ENCODE measurements around the gene TDP2.
"Not testable (repeated sequence)": the region's sequence is repeated elsewhere in the genome, so short reads cannot be mapped to it uniquely, and the experiment has no call there.

Gene TDP2

GRCh38 chr6:24644377-24644776, 22.3 kb downstream of the TDP2 start:
- peaks cover 15% of the 10 kb centered on the region for H3K4me1 Mint-ChIP-seq (ENCODE audit: low read depth)
- H3K4me3 Mint-ChIP-seq: no peak overlapping the region
- peaks cover 26% of the 10 kb centered on the region for H3K27me3 Mint-ChIP-seq
- no peak for DNase-seq
- no peaks in the 10 kb centered on the region for H3K36me3 Mint-ChIP-seq (ENCODE audit: low read depth)
- no peaks in the 10 kb centered on the region for H3K9me3 Mint-ChIP-seq
- no peak overlapping the region for H3K27ac Mint-ChIP-seq

DNA sequence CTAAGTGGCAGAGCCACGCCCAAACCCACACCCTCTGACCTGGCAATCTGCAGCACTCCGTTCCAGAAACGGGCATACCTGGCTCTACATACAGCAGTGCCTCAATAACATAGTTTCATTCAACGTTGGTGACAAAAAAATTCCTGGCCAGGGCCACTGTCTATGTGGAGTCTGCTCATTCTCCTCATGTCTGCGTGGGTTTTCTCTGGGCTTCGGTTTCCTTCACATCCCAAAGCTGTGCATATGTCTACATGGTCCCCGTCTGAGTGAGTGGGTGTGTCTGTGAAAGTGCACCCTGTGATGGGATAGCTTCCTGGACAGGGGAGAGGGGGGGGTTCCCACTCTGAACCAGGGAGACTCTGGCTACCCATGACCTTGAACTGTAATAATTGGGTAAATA, 22.8 kb downstream of the TDP2 start:
- Mint-ChIP-seq H3K4me3 (no peak overlapping the region), H3K9me3 (no peaks in the 10 kb centered on the region), H3K4me1 (ENCODE audit: low read depth) (peaks cover 15% of the 10 kb centered on the region), H3K36me3 (ENCODE audit: low read depth) (no peaks in the 10 kb centered on the region), H3K27me3 (peaks cover 26% of the 10 kb centered on the region), H3K27ac (no peak overlapping the region)
- no peak for DNase-seq

GRCh38 chr6:24642061-24642460, 24.6 kb downstream of the TDP2 start:
- DNase-seq: no peak
- no peaks in the 10 kb centered on the region for H3K9me3 Mint-ChIP-seq
- H3K4me3 Mint-ChIP-seq: no peak overlapping the region
- no peaks in the 10 kb centered on the region for H3K36me3 Mint-ChIP-seq (ENCODE audit: low read depth)
- peaks cover 18% of the 10 kb centered on the region for H3K4me1 Mint-ChIP-seq (ENCODE audit: low read depth)
- H3K27ac Mint-ChIP-seq: no peak overlapping the region
- H3K27me3 Mint-ChIP-seq: peaks cover 26% of the 10 kb centered on the region

- H3K4me1 Mint-ChIP-seq (ENCODE audit: low read depth); H3K27ac Mint-ChIP-seq; H3K9me3 Mint-ChIP-seq; DNase-seq; H3K36me3 Mint-ChIP-seq (ENCODE audit: low read depth); H3K4me3 Mint-ChIP-seq: not testable (repeated sequence)
- peaks cover 26% of the 10 kb centered on the region for H3K27me3 Mint-ChIP-seq
Measured at GRCh38 chr6:24640631-24641030, 26.1 kb downstream of the TDP2 start.

DNA sequence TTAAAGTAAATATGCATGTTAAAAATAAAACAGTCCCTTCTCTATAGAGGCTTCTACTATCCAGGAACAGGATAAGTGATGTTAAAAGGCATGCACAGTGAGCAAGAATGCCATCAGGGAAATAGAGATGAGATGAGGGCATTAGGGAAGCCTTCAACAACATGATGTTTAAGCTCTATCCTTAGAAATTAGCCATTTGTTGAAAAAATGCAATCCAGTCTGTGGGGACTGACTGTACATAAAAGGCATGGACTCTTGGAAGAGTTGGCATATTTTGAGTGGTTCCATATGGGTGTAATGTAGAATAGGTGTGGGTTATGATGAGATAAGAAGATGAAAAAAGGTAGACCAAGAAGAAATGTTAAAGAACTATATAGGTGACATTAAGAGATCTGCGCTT, 26.5 kb downstream of the TDP2 start:
- H3K36me3 Mint-ChIP-seq (ENCODE audit: low read depth): no peaks in the 10 kb centered on the region
- H3K9me3 Mint-ChIP-seq: no peaks in the 10 kb centered on the region
- peaks cover 4% of the 10 kb centered on the region for H3K4me1 Mint-ChIP-seq (ENCODE audit: low read depth)
- H3K27ac Mint-ChIP-seq: no peak overlapping the region
- peaks cover 21% of the 10 kb centered on the region for H3K27me3 Mint-ChIP-seq
- no peak overlapping the region for H3K4me3 Mint-ChIP-seq
- no peak for DNase-seq

DNA sequence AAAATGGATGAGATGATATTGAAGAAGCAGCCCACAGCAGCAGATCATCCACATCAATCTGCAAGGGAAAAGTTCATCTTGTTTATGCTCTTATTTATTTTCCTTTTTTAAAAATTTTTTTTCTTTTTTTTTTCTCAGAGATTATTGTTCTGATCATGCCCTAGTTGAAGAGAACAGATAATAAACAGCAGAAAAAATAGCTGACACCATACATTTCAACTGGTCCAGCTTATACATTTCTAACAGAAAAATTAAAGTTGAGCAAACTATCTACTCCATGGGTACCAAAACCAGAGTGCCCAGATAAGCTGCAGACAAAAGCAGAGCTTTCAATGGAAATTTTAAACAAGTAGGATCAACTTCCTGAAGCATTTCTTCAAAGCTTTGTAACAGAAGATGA, 30.0 kb downstream of the TDP2 start:
- DNase-seq: no peak
- peaks cover 3% of the 10 kb centered on the region for H3K4me1 Mint-ChIP-seq (ENCODE audit: low read depth)
- no peak overlapping the region for H3K4me3 Mint-ChIP-seq
- no peaks in the 10 kb centered on the region for H3K9me3 Mint-ChIP-seq
- no peaks in the 10 kb centered on the region for H3K36me3 Mint-ChIP-seq (ENCODE audit: low read depth)
- no peak overlapping the region for H3K27ac Mint-ChIP-seq
- H3K27me3 Mint-ChIP-seq: peaks cover 16% of the 10 kb centered on the region

GRCh38 chr6:24632573-24632972, 34.1 kb downstream of the TDP2 start:
- no peak overlapping the region for H3K4me3 Mint-ChIP-seq

GRCh38 chr6:24631671-24632070, 35.0 kb downstream of the TDP2 start:
- no peaks in the 10 kb centered on the region for H3K4me1 Mint-ChIP-seq (ENCODE audit: low read depth)
- no peak overlapping the region for H3K27ac Mint-ChIP-seq
- peaks cover 10% of the 10 kb centered on the region for H3K27me3 Mint-ChIP-seq
- H3K36me3 Mint-ChIP-seq (ENCODE audit: low read depth): no peaks in the 10 kb centered on the region
- no peak for DNase-seq
- H3K9me3 Mint-ChIP-seq: no peaks in the 10 kb centered on the region
- no peak overlapping the region for H3K4me3 Mint-ChIP-seq

More at GRCh38 chr6:24632573-24632972, 34.1 kb downstream of the TDP2 start:
- H3K36me3 Mint-ChIP-seq (ENCODE audit: low read depth): no peaks in the 10 kb centered on the region
- H3K4me1 Mint-ChIP-seq (ENCODE audit: low read depth): no peaks in the 10 kb centered on the region
- DNase-seq: no peak
- H3K27ac Mint-ChIP-seq: no peak overlapping the region
- no peaks in the 10 kb centered on the region for H3K9me3 Mint-ChIP-seq
- H3K27me3 Mint-ChIP-seq: peaks cover 13% of the 10 kb centered on the region

- Mint-ChIP-seq H3K9me3 (no peaks in the 10 kb centered on the region), H3K4me1 (ENCODE audit: low read depth) (no peaks in the 10 kb centered on the region), H3K27ac (no peak overlapping the region), H3K36me3 (ENCODE audit: low read depth) (no peaks in the 10 kb centered on the region), H3K27me3 (peaks cover 10% of the 10 kb centered on the region), H3K4me3 (no peak overlapping the region)
- DNase-seq: no peak
Measured at GRCh38 chr6:24630856-24631505, 35.7 kb downstream of the TDP2 start.

DNA sequence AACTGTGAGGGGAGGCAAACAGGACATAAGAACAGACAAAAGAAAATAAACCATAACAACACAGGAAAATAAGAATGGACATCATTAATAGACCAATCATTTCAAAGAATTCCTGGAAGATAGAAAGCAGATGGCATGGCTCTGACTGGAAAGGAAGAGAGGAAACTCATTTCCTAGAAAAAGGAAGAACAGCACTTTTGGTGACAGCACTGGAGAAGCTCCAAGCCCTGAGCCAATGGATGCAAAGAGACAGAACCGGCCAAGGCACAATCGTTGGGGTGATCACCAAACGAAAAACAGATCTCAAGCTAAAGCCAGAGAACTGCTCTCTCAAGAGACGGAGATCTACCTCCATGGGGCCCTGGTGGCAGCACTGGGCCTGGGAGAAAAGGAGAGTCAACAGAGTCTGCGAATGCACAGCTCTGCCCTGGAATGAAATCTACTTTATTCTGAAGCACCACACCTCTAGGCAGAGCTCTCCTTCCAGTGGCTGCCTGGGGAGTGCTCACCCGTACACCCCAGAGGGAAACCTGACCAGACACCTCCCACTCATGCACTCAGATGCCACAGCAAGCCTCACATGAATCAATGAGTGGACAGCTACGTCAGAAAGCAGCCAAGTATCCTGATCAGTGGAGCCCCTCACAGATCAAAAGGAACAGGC, 44.9 kb downstream of the TDP2 start:
- H3K4me1 Mint-ChIP-seq (ENCODE audit: low read depth): no peaks in the 10 kb centered on the region
- DNase-seq: no peak
- H3K27ac Mint-ChIP-seq: no peak overlapping the region
- H3K4me3 Mint-ChIP-seq: no peak overlapping the region
- H3K27me3 Mint-ChIP-seq: no peaks in the 10 kb centered on the region
- H3K9me3 Mint-ChIP-seq: no peaks in the 10 kb centered on the region
- H3K36me3 Mint-ChIP-seq (ENCODE audit: low read depth): no peaks in the 10 kb centered on the region

DNA sequence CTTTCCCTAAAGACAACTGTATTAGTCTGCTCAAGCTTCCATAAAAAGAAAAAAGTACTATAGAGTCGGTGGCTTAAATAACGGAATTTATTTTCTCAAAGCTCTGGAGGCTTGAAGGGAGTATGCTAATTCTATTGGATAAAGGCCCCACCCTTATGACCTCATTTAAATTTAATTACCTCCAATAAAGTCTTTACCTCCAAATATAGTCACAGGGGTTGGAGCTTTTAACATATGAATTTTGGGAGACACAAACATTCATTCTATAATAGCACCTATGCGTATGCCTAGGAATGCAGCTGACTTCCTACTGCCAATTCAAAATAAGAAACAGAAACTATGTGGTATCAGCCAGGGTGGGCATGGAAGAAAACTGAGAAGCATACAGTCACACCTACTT, 46.1 kb downstream of the TDP2 start:
- DNase-seq: no peak
- no peaks in the 10 kb centered on the region for H3K4me1 Mint-ChIP-seq (ENCODE audit: low read depth)
- H3K27me3 Mint-ChIP-seq: no peaks in the 10 kb centered on the region
- no peak overlapping the region for H3K27ac Mint-ChIP-seq
- H3K36me3 Mint-ChIP-seq (ENCODE audit: low read depth): no peaks in the 10 kb centered on the region
- no peaks in the 10 kb centered on the region for H3K9me3 Mint-ChIP-seq
- H3K4me3 Mint-ChIP-seq: no peak overlapping the region

DNA sequence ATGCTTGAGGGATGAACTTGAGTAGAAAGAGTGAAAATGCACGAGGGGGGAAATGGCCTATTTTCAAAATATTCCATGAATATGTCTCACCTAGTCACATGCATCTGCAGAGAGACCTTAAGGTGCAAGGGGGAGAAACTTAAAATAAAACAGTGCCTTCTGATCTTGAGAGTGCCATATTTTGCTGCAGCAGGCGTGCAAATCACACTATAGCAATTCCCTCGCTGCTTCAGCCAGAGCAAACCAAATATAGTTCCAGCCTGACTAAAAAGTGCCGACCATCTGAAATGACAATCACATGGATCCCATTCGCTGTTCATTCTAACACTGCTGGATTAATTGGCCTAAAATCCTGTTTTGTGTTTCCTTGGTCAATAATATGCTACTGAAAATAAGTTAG, 47.0 kb downstream of the TDP2 start:
- no peak overlapping the region for H3K27ac Mint-ChIP-seq
- no peaks in the 10 kb centered on the region for H3K9me3 Mint-ChIP-seq
- no peaks in the 10 kb centered on the region for H3K36me3 Mint-ChIP-seq (ENCODE audit: low read depth)
- no peaks in the 10 kb centered on the region for H3K4me1 Mint-ChIP-seq (ENCODE audit: low read depth)
- no peaks in the 10 kb centered on the region for H3K27me3 Mint-ChIP-seq
- no peak overlapping the region for H3K4me3 Mint-ChIP-seq
- no peak for DNase-seq

DNA sequence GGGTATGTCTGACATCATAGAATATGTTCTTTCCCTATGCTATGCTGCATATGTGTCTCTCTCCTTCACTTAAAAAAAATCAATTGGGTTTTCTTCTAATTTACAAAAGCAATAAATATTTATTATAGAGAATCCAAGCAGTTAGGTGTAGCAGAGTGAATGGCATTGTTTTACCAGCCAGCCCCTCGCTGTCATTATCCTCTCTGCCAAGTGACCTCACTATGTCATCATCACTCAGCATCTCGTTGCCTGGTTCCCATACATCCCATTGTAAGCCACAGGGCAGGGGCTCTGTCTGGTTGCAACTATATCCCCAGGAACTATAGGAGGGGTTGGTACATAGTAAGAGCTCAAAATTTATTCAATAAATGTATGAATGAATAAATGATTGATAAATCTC, 52.1 kb downstream of the TDP2 start:
- no peaks in the 10 kb centered on the region for H3K9me3 Mint-ChIP-seq
- no peak overlapping the region for H3K4me3 Mint-ChIP-seq
- DNase-seq: no peak
- no peak overlapping the region for H3K27ac Mint-ChIP-seq
- no peaks in the 10 kb centered on the region for H3K36me3 Mint-ChIP-seq (ENCODE audit: low read depth)
- H3K4me1 Mint-ChIP-seq (ENCODE audit: low read depth): no peaks in the 10 kb centered on the region
- peaks cover 6% of the 10 kb centered on the region for H3K27me3 Mint-ChIP-seq

DNA sequence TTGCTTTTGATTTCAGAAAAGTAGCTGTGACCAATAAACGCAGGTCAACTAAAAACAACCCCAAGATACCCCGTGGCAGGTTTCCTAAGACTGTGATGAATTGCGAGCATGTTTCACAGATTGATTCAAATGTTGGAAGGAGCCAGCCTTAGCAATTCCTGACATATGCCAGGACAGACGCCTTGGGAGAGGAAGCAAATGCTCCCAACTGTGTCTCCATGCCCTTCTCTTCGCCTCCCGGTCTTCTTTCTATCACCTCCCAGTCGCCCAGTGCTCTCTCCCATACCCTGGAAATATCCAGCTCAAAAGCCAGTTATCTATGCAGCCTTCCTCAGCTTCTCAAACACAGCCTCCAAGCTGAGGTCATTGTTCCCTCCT, 52.7 kb downstream of the TDP2 start:
- H3K4me1 Mint-ChIP-seq (ENCODE audit: low read depth): no peaks in the 10 kb centered on the region
- no peaks in the 10 kb centered on the region for H3K9me3 Mint-ChIP-seq
- no peak overlapping the region for H3K27ac Mint-ChIP-seq
- H3K36me3 Mint-ChIP-seq (ENCODE audit: low read depth): no peaks in the 10 kb centered on the region
- no peak for DNase-seq
- peaks cover 6% of the 10 kb centered on the region for H3K27me3 Mint-ChIP-seq
- no peak overlapping the region for H3K4me3 Mint-ChIP-seq

GRCh38 chr6:24613361-24614042, 53.2 kb downstream of the TDP2 start:
- Mint-ChIP-seq H3K27me3 (peaks cover 6% of the 10 kb centered on the region), H3K27ac (no peak overlapping the region), H3K4me3 (no peak overlapping the region), H3K4me1 (ENCODE audit: low read depth) (no peaks in the 10 kb centered on the region), H3K9me3 (no peaks in the 10 kb centered on the region), H3K36me3 (ENCODE audit: low read depth) (no peaks in the 10 kb centered on the region)
- DNase-seq: no peak

All from activated T-cell treated with anti-CD3 and anti-CD28 coated beads, Interleukin-2, amount 50 U/mL, for 24 hours (primary cell).